Stimulated activated CD8-positive, alpha-beta memory T cell treated with anti-CD3 and anti-CD28 coated beads, Interleukin-12 subunit alpha, Interleukin-12 subunit beta, amount 100 ng/mL, for 4 hours (primary cell): ENCODE measurements around the gene PTPRN2.
"Not testable (repeated sequence)": the region's sequence is repeated elsewhere in the genome, so short reads cannot be mapped to it uniquely, and the experiment has no call there.

Experiments used
- DNase-seq: peaks from one replicate; pipeline ENCODE4 v3.0.0-alpha.2; 2020; ENCODE audit warnings: low read depth

Gene PTPRN2

GRCh38 chr7:157709531-157710251, 877.9 kb downstream of the PTPRN2 start:
- no peak for DNase-seq

GRCh38 chr7:157708919-157709295, 878.7 kb downstream of the PTPRN2 start:
- DNase-seq: no peak

- DNase-seq: no peak
Observed at GRCh38 chr7:157707983-157708918, 879.4 kb downstream of the PTPRN2 start.

GRCh38 chr7:157704365-157704764, 883.3 kb downstream of the PTPRN2 start:
- no peak for DNase-seq

GRCh38 chr7:157703534-157704195, 884.0 kb downstream of the PTPRN2 start:
- no peak for DNase-seq

- no peak for DNase-seq
Observed at GRCh38 chr7:157703131-157703530, 884.5 kb downstream of the PTPRN2 start.

- no peak for DNase-seq
Observed at GRCh38 chr7:157702311-157703023, 885.2 kb downstream of the PTPRN2 start.

- not testable (repeated sequence) for DNase-seq
Observed at GRCh38 chr7:157701395-157702180, 886.0 kb downstream of the PTPRN2 start.

- DNase-seq: no peak
Observed at GRCh38 chr7:157700231-157701005, 887.2 kb downstream of the PTPRN2 start.

- no peak for DNase-seq
Observed at GRCh38 chr7:157699357-157700013, 888.1 kb downstream of the PTPRN2 start.

- not testable (repeated sequence) for DNase-seq
Observed at GRCh38 chr7:157697287-157697686, 890.3 kb downstream of the PTPRN2 start.

GRCh38 chr7:157695609-157696008, 892.0 kb downstream of the PTPRN2 start:
- DNase-seq: not testable (repeated sequence)

GRCh38 chr7:157694376-157694665, 893.3 kb downstream of the PTPRN2 start:
- no peak for DNase-seq

GRCh38 chr7:157693521-157694375, 893.9 kb downstream of the PTPRN2 start:
- DNase-seq: no peak

- DNase-seq: no peak
Observed at GRCh38 chr7:157693071-157693520, 894.5 kb downstream of the PTPRN2 start.

- DNase-seq: no peak
Observed at GRCh38 chr7:157692460-157693011, 895.1 kb downstream of the PTPRN2 start.

- DNase-seq: no peak
Observed at GRCh38 chr7:157691586-157692459, 895.8 kb downstream of the PTPRN2 start.
